ENCODE results near the gene BAIAP3.

Gene BAIAP3

DNA sequence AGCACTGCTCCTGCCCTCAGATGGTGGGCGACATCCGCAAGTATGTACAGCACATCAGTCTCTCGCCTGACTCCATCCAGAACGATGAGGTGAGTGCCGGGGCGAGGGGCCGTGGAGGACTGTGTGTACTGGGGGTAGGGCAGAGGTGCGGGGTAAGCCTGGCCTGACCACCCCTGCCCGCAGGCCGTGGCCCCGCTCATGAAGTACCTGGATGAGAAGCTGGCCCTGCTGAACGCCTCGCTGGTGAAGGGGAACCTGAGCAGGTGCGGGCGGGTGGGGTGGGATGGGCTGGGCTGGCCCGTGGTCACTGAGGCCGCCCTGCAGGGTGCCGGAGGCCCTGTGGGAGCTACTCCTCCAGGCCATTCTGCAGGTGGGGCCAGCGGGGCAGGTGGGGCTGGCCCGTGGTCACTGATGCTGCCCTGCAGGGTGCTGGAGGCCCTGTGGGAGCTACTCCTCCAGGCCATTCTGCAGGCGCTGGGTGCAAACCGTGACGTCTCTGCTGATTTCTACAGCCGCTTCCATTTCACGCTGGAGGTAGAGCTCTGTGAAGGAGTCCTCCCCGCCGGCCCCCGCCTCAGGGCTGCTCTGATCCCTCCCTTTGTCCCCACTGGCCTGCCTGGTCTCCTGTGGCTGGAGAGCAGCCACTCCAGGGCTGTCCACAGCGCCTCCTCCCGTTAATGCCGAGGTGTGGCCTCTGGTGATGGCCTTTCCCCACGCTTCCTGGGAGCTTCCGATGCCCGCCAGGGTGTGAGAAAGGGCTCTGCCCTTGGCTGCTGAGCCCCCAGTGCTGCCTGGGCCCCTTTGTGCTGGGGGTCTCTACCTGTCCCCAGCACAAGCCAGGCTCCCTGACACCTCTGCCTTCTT lies 13.2 kb downstream of the BAIAP3 start:
- no peak for DNase-seq (ENCODE audit: low spot score)

DNA sequence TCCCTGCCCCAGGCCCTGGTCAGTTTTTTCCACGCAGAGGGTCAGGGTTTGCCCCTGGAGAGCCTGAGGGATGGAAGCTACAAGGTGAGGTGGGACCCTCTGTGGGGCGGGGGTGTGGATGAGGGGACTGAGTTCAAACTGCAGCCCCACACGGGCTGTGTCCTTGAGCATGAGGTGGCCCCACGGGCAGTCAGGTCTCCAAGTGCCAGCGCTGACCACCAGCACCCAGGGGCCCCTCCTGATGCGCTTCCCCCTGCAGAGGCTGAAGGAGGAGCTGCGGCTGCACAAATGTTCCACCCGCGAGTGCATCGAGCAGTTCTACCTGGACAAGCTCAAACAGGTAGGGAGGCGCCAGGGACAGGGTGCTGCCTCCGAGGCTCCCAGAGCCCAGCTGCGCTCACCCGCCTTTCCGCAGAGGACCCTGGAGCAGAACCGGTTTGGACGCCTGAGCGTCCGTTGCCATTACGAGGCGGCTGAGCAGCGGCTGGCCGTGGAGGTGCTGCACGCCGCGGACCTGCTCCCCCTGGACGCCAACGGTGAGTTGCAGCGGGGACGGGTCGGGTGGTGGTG lies 13.9 kb downstream of the BAIAP3 start:
- DNase-seq (ENCODE audit: low spot score): no peak

DNA sequence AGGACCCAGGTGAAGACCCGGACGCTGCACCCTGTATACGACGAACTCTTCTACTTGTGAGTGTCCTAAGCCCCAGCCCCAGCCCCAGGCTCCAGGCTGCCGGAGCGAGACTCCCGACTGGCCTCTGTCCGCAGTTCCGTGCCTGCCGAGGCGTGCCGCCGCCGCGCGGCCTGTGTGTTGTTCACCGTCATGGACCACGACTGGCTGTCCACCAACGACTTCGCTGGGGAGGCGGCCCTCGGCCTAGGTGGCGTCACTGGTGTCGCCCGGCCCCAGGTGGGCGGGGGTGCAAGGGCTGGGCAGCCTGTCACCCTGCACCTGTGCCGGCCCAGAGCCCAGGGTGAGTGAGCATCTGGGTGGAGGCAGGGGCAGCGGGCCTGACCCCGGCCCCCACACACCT lies 14.5 kb downstream of the BAIAP3 start:
- DNase-seq (ENCODE audit: low spot score): no peak

GRCh38 chr16:1348441-1348840 lies 15.0 kb downstream of the BAIAP3 start:
- no peak for DNase-seq (ENCODE audit: low spot score)

DNA sequence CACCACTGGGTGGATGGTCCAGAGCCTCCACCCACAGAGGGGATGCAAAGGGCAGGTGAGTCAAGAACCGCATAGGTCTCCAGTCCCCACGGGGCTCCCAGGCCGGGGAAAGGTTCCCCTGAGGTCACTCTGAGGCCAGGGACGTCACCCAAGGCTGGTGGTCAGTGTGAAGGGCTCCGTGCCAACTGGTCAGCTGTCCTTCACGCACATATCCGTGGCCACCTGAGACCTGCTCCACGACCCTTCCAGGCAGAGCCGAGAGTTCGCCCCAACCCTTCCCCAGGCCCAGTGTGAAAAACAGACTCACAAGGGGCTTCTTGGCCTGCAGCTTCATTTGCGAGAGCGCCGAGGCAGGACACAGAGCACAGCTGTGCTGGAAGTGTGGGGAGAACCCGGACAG lies 15.5 kb downstream of the BAIAP3 start:
- DNase-seq (ENCODE audit: low spot score): no peak

DNA sequence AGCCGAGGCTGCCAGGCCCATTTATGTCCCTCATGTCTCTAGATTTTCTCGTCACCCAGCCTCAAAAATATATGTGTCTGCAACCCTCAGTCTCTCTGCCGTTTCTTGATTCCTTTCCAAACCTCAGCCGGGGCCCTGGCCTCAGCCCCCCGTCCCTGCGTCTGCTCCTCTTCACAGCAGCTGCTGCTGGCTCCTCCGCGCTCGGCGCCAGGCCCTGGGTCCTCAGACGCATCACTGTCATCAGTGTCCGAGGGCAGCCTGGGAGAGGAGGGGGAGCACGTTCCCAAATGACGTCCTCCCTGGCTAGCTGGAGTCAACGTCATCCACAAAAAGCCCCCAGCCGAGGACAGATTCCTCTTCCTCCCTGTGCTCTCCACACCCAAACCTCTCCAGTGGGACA lies 15.9 kb downstream of the BAIAP3 start:
- DNase-seq (ENCODE audit: low spot score): no peak

DNA sequence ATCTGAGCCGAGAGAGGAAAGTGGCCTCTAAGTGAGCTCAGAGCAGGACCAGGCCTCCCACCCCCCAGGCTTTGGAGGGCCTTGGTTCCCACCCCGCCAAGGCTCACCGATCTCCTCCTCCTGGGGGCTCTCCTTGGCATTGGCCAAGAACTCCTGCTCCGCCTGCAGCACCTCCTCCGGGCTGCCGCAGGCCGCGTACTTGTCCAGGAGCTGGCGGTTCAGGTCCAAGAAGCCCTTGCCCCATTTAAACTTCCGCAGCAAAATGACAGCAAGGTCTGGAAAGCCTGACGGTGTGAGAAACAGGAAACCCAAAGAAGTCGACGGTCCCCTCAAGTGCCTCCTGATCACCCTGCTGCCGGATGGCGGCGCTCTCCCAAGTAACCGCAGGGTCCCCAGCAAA lies 16.5 kb downstream of the BAIAP3 start:
- no peak for DNase-seq (ENCODE audit: low spot score)

DNA sequence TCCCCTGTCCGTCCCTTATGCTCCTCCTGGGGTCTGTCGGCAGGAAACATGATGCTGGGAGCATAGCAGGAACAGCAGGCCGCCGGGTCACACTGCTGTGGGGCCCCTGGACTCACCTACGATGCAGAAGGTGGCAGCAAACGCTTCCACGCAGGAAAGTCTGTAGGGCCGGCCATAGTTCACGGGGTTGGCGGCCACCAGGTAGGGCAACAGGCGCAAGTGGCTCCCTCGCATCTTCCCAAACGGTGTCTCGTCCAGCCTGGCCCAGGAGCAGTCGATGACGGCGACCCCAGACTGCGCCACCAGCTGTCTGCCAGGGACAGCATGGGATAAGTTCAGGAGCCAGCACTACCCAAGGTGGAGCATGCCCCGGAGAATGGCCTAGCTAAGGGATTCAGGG lies 17.2 kb downstream of the BAIAP3 start:
- DNase-seq (ENCODE audit: low spot score): no peak

DNA sequence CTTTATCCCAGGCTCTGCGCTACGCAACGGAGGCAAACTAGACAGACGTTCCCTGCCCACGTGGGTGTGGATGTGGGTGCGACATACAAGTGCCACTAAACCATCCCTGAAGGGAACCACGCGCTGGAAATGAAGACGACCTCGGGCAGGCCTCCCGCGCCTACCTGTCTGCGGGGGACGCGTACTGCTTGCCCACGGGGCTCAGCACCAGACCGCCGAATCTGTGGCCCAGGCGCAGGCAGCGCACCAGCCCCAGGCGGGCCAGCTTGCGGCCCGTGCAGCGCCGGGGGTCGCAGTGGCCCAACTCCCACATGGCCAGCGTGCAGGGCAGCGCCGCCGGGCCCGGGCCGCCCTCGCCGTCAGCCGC lies 17.8 kb downstream of the BAIAP3 start:
- no peak for DNase-seq (ENCODE audit: low spot score)

GRCh38 chr16:1351582-1352362 lies 18.3 kb downstream of the BAIAP3 start, which contains the start of the genes GNPTG and TSR3:
Gene GNPTG, plus strand, starts transcription at chr16:1351931. Its CDS starts 35 bp downstream, at chr16:1351966.
Gene TSR3, minus strand, starts transcription at chr16:1351878. Its CDS starts 74 bp downstream, at chr16:1351804.
- peak; percentile 97 for DNase-seq (ENCODE audit: low spot score)

DNA sequence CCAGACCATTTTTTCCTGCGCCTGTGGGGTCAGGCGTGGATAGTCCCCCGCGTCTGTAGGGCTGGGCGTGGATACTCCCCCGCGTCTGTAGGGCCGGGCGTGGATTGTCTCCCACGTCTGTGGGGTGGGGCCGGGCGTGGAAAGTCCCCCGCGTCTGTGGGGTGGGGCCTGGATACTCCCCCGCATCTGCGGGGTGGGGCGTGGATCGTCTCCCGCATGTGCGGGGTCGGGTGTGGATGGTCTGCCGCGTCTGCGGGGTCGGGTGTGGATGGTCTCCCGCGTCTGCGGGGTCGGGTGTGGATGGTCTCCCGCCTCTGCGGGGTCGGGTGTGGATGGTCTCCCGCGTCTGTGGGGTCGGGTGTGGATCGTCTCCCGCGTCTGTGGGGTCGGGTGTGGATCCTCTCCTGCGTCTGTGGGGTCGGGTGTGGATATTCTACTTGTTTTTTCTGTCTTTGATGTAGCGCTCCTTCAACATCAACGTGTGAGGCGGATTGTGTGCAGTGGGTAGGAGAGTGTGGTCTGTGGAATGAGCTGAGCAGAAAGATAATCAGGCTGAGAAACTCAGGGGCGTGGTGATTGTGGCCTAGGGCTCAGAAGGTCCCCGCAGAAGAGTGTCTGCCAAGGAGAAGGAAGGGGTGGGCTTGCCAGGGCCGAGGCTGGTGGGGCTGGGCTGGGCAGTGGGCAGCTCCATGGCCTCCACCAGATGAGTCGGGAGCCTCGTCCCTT lies 21.5 kb downstream of the BAIAP3 start:
- no peak for DNase-seq (ENCODE audit: low spot score)

DNA sequence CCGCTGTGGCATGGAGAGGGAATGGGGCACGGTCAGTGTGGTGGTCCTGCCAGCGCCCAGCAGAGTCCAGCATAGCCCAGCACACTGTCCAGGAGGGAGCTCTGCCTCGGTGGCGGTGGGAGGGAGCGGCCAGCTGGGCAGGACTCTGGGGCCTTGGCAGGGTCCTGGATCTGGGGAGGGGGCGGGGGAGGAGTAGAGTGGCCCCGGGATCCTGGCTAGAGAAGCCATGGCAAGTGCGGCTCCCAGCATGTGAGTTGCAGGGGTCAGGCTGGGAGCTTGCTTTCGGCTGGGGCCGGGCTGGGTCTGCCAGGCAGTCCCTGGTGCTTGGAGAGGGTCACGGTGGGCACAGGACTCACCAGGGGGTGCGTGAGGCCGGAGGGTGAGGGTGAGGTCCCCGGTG lies 22.1 kb downstream of the BAIAP3 start:
- DNase-seq (ENCODE audit: low spot score): no peak

GRCh38 chr16:1356061-1356900 lies 22.8 kb downstream of the BAIAP3 start:
- no peak for DNase-seq (ENCODE audit: low spot score)

DNA sequence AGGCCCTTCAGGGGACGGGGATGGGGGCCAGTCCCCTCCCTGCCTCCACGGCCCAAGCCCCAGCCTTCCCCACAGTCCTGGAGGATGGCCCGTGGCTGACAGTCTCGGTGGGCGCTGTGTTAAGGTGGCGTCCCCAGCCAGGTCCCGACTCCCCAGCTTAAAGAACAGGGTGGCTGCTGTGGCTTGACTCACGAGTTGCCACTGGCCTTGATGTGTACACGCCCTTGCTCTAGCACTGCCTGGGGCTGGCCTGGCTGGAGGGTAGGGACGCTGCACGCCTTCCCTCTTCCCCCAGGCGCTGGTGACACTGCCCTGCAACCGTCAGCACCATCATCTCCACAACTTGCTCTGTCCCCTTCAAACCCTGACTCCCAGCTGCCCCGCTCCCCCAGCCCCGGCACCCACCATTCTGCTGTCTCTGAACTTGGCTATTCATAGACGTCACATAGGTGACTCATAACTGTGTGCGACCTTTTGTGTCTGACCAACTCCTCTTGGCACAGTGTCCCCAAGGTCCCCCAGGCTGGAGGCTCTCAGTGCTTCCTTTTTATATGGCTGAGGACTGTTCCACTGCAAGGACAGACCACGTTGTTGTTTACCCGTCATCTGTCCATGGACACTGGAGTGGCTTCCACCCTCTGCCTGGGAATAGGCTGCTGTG lies 24.6 kb downstream of the BAIAP3 start:
- DNase-seq (ENCODE audit: low spot score): no peak

GRCh38 chr16:1361685-1362360 lies 28.4 kb downstream of the BAIAP3 start:
- DNase-seq (ENCODE audit: low spot score): no peak

GRCh38 chr16:1362807-1363206 lies 29.4 kb downstream of the BAIAP3 start:
- no peak for DNase-seq (ENCODE audit: low spot score)

- peak; percentile 96 for DNase-seq (ENCODE audit: low spot score)
These were observed 30.1 kb downstream of the BAIAP3 start for GRCh38 chr16:1363501-1364041.

DNA sequence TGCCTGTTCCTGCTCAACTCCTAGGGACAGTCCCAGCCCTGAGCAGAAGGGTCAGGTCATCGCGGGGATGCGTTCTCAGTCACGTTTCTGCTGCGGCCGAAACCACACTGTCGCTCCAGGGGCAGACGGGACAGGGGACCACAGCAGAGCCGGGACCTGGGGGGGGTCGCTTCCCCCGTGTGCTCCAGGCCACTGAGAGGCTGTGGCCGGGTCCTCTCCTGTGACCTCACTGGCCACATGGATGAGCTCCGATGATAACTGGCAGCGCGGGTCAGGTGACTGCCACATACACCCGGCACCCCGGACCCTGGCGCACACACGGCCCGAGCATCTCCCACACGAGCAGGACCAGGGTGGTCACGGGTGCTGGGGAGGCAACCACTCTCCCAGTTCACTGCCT lies 31.1 kb downstream of the BAIAP3 start:
- DNase-seq (ENCODE audit: low spot score): no peak

DNA sequence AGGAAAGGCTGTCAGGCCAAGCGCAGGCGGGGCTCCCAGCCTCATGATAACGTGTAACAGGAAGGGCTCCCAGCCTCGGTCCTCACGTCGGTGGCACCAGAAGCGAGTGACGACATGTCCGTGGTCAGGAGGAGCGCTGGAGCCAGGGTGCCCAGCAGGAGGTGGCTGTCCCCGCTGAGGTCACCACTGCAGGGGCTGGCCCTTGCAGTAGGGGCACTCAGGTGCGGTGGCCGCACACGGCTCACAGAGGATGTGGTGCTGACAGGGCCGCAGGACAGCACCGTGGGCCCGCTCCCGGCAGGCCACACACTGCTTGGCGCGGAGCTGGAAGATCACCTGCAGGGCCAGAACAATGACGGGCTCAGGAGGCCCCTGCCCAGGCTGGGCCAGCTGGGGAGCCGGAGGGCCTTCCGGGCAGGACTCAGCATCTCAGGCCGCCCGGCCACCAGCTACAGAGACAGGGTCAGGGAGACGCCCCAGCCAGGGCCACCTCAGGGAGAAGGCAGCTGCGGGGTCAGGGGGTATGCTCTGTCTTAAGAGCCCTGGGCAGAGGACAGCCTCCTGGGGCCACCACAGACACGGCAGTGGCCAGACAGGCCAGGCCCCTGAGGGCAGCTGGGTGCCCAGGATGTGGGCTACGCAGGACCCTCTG lies 32.7 kb downstream of the BAIAP3 start:
- DNase-seq (ENCODE audit: low spot score): no peak
